Endodermal cell (in vitro differentiated cells): ENCODE data around the gene EML1. TPM values are rescaled to one million over a fixed set of nuclear protein-coding genes. Genes with fewer than 3 reads are reported as not detected.

Experiments used
- DNase-seq: peaks from one replicate; pipeline ENCODE4 v3.0.0-alpha.2; 2017
- H3K27ac ChIP-seq: 2 replicates; pipeline ENCODE4 v1.5.1; 2013; ENCODE audit warnings: mild to moderate bottlenecking, low read depth, low read length, moderate library complexity
- H3K27me3 ChIP-seq: 2 replicates; pipeline ENCODE4 v1.6.1; 2013; ENCODE audit warnings: mild to moderate bottlenecking, low read length, moderate library complexity; ENCODE audit not compliant: insufficient read depth, control insufficient read depth, poor library complexity, severe bottlenecking
- H3K36me3 ChIP-seq: 2 replicates; pipeline ENCODE4 v1.7.0; 2013; ENCODE audit warnings: mild to moderate bottlenecking, low read length, moderate library complexity; ENCODE audit not compliant: control insufficient read depth, insufficient read depth
- H3K4me1 ChIP-seq: one replicate; pipeline ENCODE4 v1.7.0; 2013; ENCODE audit warnings: low read length; ENCODE audit not compliant: control insufficient read depth, insufficient read depth
- H3K4me3 ChIP-seq: 2 replicates; pipeline ENCODE4 v1.5.1; 2013; ENCODE audit warnings: mild to moderate bottlenecking, low read length, moderate library complexity
- H3K9ac ChIP-seq: 2 replicates; pipeline ENCODE4 v1.6.1; 2013; ENCODE audit warnings: mild to moderate bottlenecking, low read length, moderate library complexity; ENCODE audit not compliant: poor library complexity, severe bottlenecking; ENCODE audit errors: extremely low read depth
- H3K9me3 ChIP-seq: 2 replicates; pipeline ENCODE4 v1.6.1; 2013; ENCODE audit warnings: mild to moderate bottlenecking, low read length, moderate library complexity; ENCODE audit not compliant: control insufficient read depth
- H3K27ac Mint-ChIP-seq: 2 replicates; pipeline ENCODE4 v1.8.0; 2020; ENCODE audit warnings: mixed read lengths
- H3K27me3 Mint-ChIP-seq: 2 replicates; pipeline ENCODE4 v1.8.0; 2021; ENCODE audit warnings: mild to moderate bottlenecking, mixed read lengths; ENCODE audit not compliant: insufficient read depth
- H3K36me3 Mint-ChIP-seq: 2 replicates; pipeline ENCODE4 v1.8.0; 2020; ENCODE audit warnings: low read depth, mixed read lengths
- H3K4me1 Mint-ChIP-seq: 2 replicates; pipeline ENCODE4 v1.8.0; 2020; ENCODE audit warnings: mixed read lengths
- H3K4me3 Mint-ChIP-seq: 2 replicates; pipeline ENCODE4 v1.8.0; 2020; ENCODE audit warnings: mild to moderate bottlenecking, moderate library complexity, mixed read lengths
- H3K9me3 Mint-ChIP-seq: 2 replicates; pipeline ENCODE4 v1.8.0; 2020; ENCODE audit warnings: mild to moderate bottlenecking, mixed read lengths
- CTCF ChIP-seq: fragments of 200-600 bp; sonication (generic); conservative IDR thresholded peaks from 2 replicates; pipeline ENCODE4 v1.5.0; 2021; ENCODE audit warnings: antibody characterized with exemption, mild to moderate bottlenecking
- WGBS, 2 experiments: methylation state at CpG; one replicate each; pipeline versions ENCODE4 v1.1.5 to v1.1.7; 2013; ENCODE audit warnings: missing lambda C conversion rate in 2 of 2, mixed read lengths in 1 of 2; ENCODE audit not compliant: insufficient coverage in 1 of 2, insufficient read length in 1 of 2; 5-methylcytosine and 5-hydroxymethylcytosine counted together
- total RNA-seq, 2 donors: library from RNA; stranded (reverse); fragmentation: NEBNext Ultra II Directional in 1 of 2; extraction: Animal tissue kit (Norgen Biotek cat#: 25700) in 1 of 2; gene quantifications; 2 replicates in 1 of 2; 3 replicates in 1 of 2; pipeline ENCODE4 v1.2.1, GENCODE V29; 2021

EML1 gene
- total RNA-seq, 2 donors from 2014 or later: 25.0 to 31.4 TPM

GRCh38 chr14:99809859-99810558 is 16.8 kb downstream of the EML1 start:
- no peak overlapping the region for H3K4me3 ChIP-seq
- Mint-ChIP-seq H3K27ac (no peak overlapping the region), H3K27me3 (no peaks in the 10 kb centered on the region), H3K4me3 (no peak overlapping the region), H3K9me3 (no peaks in the 10 kb centered on the region), H3K36me3 (no peaks in the 10 kb centered on the region), H3K4me1 (peaks cover 13% of the 10 kb centered on the region)
- H3K9me3 ChIP-seq: no peaks in the 10 kb centered on the region
- no peaks in the 10 kb centered on the region for H3K4me1 ChIP-seq
- H3K27ac ChIP-seq: no peak overlapping the region
- 93 to 97% methylated on average over 16 of the region's 16 CpGs for whole genome bisulfite sequencing, 2 experiments
- no peaks in the 10 kb centered on the region for H3K27me3 ChIP-seq
- H3K36me3 ChIP-seq: no peaks in the 10 kb centered on the region
- no peak for DNase-seq
- H3K9ac ChIP-seq: no peak overlapping the region
- no peak for TF ChIP-seq CTCF

- H3K27me3 ChIP-seq: no peaks in the 10 kb centered on the region
- H3K36me3 ChIP-seq: no peaks in the 10 kb centered on the region
- H3K4me3 ChIP-seq: no peak overlapping the region
- no peaks in the 10 kb centered on the region for H3K4me1 ChIP-seq
- no peak overlapping the region for H3K27ac ChIP-seq
- H3K9me3 Mint-ChIP-seq: no peaks in the 10 kb centered on the region
- no peak overlapping the region for H3K9ac ChIP-seq
- DNase-seq: no peak
- 96% methylated on average over 2 of the region's 2 CpGs; no CpG with 5 or more reads in 1 of the 2 experiments for WGBS, 2 experiments
- no peaks in the 10 kb centered on the region for H3K36me3 Mint-ChIP-seq
- no peak overlapping the region for H3K4me3 Mint-ChIP-seq
- H3K9me3 ChIP-seq: no peaks in the 10 kb centered on the region
- TF ChIP-seq CTCF: no peak
- peaks cover 13% of the 10 kb centered on the region for H3K4me1 Mint-ChIP-seq
- H3K27ac Mint-ChIP-seq: no peak overlapping the region
- no peaks in the 10 kb centered on the region for H3K27me3 Mint-ChIP-seq
These were observed 17.3 kb downstream of the EML1 start for GRCh38 chr14:99810559-99810874.

- Mint-ChIP-seq H3K4me1 (peaks cover 13% of the 10 kb centered on the region), H3K36me3 (no peaks in the 10 kb centered on the region), H3K27me3 (no peaks in the 10 kb centered on the region), H3K4me3 (no peak overlapping the region), H3K27ac (no peak overlapping the region), H3K9me3 (no peaks in the 10 kb centered on the region)
- 93 to 95% methylated on average over 4 to 9 of the region's 9 CpGs for whole genome bisulfite sequencing, 2 experiments
- H3K27ac ChIP-seq: no peak overlapping the region
- no peak overlapping the region for H3K9ac ChIP-seq
- no peaks in the 10 kb centered on the region for H3K36me3 ChIP-seq
- H3K9me3 ChIP-seq: no peaks in the 10 kb centered on the region
- no peaks in the 10 kb centered on the region for H3K27me3 ChIP-seq
- no peak overlapping the region for H3K4me3 ChIP-seq
- TF ChIP-seq CTCF: no peak
- H3K4me1 ChIP-seq: no peaks in the 10 kb centered on the region
- no peak for DNase-seq
These were observed 19.0 kb downstream of the EML1 start for GRCh38 chr14:99812096-99812750.
